K562 (cell line): ENCODE measurements around the gene ACVR1C. TPM values are rescaled to one million over a fixed set of nuclear protein-coding genes. Genes with fewer than 3 reads are reported as not detected.

Experiments used
- ATAC-seq: fragments of 200-7000 bp; cut with Tn5 transposase; 3 replicates; pipeline ENCODE4 v1.9.1; 2020; ENCODE audit warnings: moderate library complexity
- BruUV-seq: library from RNA; stranded (reverse); fragments of 400-500 nt; replicated peaks from 2 replicates; lab custom pipeline; 2021; lab: Mats Ljungman, UMichigan
- CTCF ChIA-PET: fragments of 300-600 bp; formaldehyde crosslinking; extraction: SDS; loops from one replicate; lab custom pipeline; 2021; ENCODE audit warnings: low intra/inter-chr PET ratio; lab: Yijun Ruan, JAX
- POLR2A ChIA-PET: fragments of 300-600, 350-650 bp; sonication (Branson Sonifier 250); formaldehyde crosslinking; extraction: SDS; loops from one replicate; lab custom pipeline; 2021; ENCODE audit warnings: antibody characterized with exemption, inconsistent platforms; lab: Yijun Ruan, JAX
- DNase-seq, 4 experiments: peaks; one replicate each; pipeline versions ENCODE4 v3.0.0 to v3.0.0-alpha.2; 2011 to 2018; ENCODE audit warnings: low spot score in 3 of 4, mixed read lengths in 3 of 4; ENCODE audit errors: extremely low read depth in 1 of 4
- FAIRE-seq: peaks from 2 replicates; lab custom pipeline; 2011; peaks lifted over from hg19 to GRCh38; lab: Jason Lieb, UNC
- H2AFZ ChIP-seq: 2 replicates; pipeline ENCODE4 v1.6.0; 2011; ENCODE audit warnings: low read depth, low read length, control low read depth, inconsistent platforms
- H3K27ac ChIP-seq: fragments of 200-600 bp; 3 replicates; pipeline ENCODE4 v1.8.0; 2011; ENCODE audit warnings: low read depth, mild to moderate bottlenecking, control low read depth, inconsistent platforms, low read length, moderate library complexity, mixed read lengths; ENCODE audit errors: extremely low read depth
- H3K27me3 ChIP-seq, 2 experiments: fragments of 300-600 bp in 1 of 2; 2 replicates in 1 of 2; 3 replicates in 1 of 2; pipeline versions ENCODE4 v1.6.0 to v1.8.0; 2011; ENCODE audit warnings: inconsistent platforms in 2 of 2, low read length in 2 of 2, mild to moderate bottlenecking in 1 of 2, mixed read lengths in 1 of 2, moderate library complexity in 1 of 2; ENCODE audit not compliant: control insufficient read depth in 2 of 2, insufficient read depth in 2 of 2
- H3K36me3 ChIP-seq: fragments of 300-600 bp; 3 replicates; pipeline ENCODE4 v1.8.0; 2011; ENCODE audit warnings: mild to moderate bottlenecking, low read length, inconsistent platforms; ENCODE audit not compliant: control insufficient read depth, insufficient read depth
- H3K4me1 ChIP-seq, 2 experiments: fragments of 200-600 bp in 1 of 2; replicated peaks in 1 of 2; 2 replicates in 1 of 2; 3 replicates in 1 of 2; pipeline versions ENCODE4 v1.5.1 to v1.8.0; 2011; ENCODE audit warnings: inconsistent platforms in 2 of 2, low read length in 2 of 2, mild to moderate bottlenecking in 1 of 2, mixed read lengths in 1 of 2, moderate library complexity in 1 of 2; ENCODE audit not compliant: control insufficient read depth in 2 of 2, insufficient read depth in 2 of 2
- H3K4me2 ChIP-seq: 2 replicates; pipeline ENCODE4 v1.6.1; 2011; ENCODE audit warnings: low read length, control low read depth, inconsistent platforms, mixed read lengths; ENCODE audit not compliant: insufficient read depth
- H3K4me3 ChIP-seq: fragments of 200-600 bp; sonication (generic), shearing (Covaris generic); 2 replicates; pipeline ENCODE4 v1.5.1; 2016; ENCODE audit warnings: control low read depth, inconsistent platforms
- H3K79me2 ChIP-seq: fragments of 200-600 bp; 3 replicates; pipeline ENCODE4 v1.8.0; 2011; ENCODE audit warnings: low read length, inconsistent platforms; ENCODE audit not compliant: control insufficient read depth, insufficient read depth
- H3K9ac ChIP-seq, 2 experiments: 2 replicates each; pipeline versions ENCODE4 v1.6.0 to v1.6.1; 2011; ENCODE audit warnings: low read depth in 2 of 2, low read length in 2 of 2, control low read depth in 1 of 2, inconsistent platforms in 1 of 2, mild to moderate bottlenecking in 1 of 2, mixed read lengths in 1 of 2; ENCODE audit not compliant: insufficient read depth in 1 of 2
- H3K9me1 ChIP-seq: one replicate; pipeline ENCODE4 v1.6.0; 2011; ENCODE audit warnings: inconsistent platforms, mild to moderate bottlenecking, low read length, moderate library complexity; ENCODE audit not compliant: control insufficient read depth, insufficient read depth
- H3K9me3 ChIP-seq: replicated peaks from 2 replicates; pipeline ENCODE4 v1.5.1; 2011; ENCODE audit warnings: low read depth, low read length, inconsistent platforms; ENCODE audit not compliant: control insufficient read depth, insufficient read depth
- H4K20me1 ChIP-seq: replicated peaks from 2 replicates; pipeline ENCODE4 v1.6.1; 2011; ENCODE audit warnings: low read length, inconsistent platforms, mixed read lengths; ENCODE audit not compliant: control insufficient read depth, insufficient read depth
- E2F4 ChIP-seq: sonication (generic); formaldehyde crosslinking; IDR thresholded peaks from 2 replicates; pipeline ENCODE4 v1.8.0; 2022; ENCODE audit warnings: mild to moderate bottlenecking, low read depth, missing genetic modification reagents
- ELK1 ChIP-seq: sonication (generic); formaldehyde crosslinking; IDR thresholded peaks from 2 replicates; pipeline ENCODE4 v1.8.1; 2022; ENCODE audit warnings: missing genetic modification reagents
- FOXK2 ChIP-seq, 2 experiments: fragments of 450-650 bp; IDR thresholded peaks in 1 of 2; conservative IDR thresholded peaks in 1 of 2; 2 replicates each; pipeline ENCODE4 v1.6.1; 2016; ENCODE audit warnings: low read depth in 2 of 2, mild to moderate bottlenecking in 1 of 2
- HMG20B ChIP-seq: fragments of 250-450 bp; sonication (Bioruptor Pico); IDR thresholded peaks from 2 replicates; pipeline ENCODE4 v1.5.0; 2021; ENCODE audit warnings: mild to moderate bottlenecking
- MAFG ChIP-seq: fragments of 450-650 bp; conservative IDR thresholded peaks from 2 replicates; pipeline ENCODE4 v1.6.1; 2016; ENCODE audit warnings: missing genetic modification characterization, missing compliant biosample characterization
- MEIS2 ChIP-seq: fragments of 450-650 bp; IDR thresholded peaks from 2 replicates; pipeline ENCODE4 v1.6.1; 2014; ENCODE audit warnings: mild to moderate bottlenecking; ENCODE audit not compliant: partially characterized antibody
- PATZ1 ChIP-seq: fragments of 250-450 bp; sonication (Bioruptor Pico); IDR thresholded peaks from 2 replicates; pipeline ENCODE4 v1.5.0; 2020; ENCODE audit warnings: mild to moderate bottlenecking, borderline replicate concordance
- PCBP2 ChIP-seq: fragments of 200-400 bp; formaldehyde crosslinking; IDR thresholded peaks from 2 replicates; pipeline ENCODE4 v1.6.1; 2018; ENCODE audit warnings: low read length, low read depth, mild to moderate bottlenecking, moderate library complexity; ENCODE audit not compliant: poor library complexity, severe bottlenecking
- RBM22 ChIP-seq: fragments of 200-400 bp; formaldehyde crosslinking; IDR thresholded peaks from 2 replicates; pipeline ENCODE4 v1.6.1; 2018; ENCODE audit warnings: low read length, low read depth; ENCODE audit not compliant: poor library complexity, severe bottlenecking
- SMAD3 ChIP-seq: fragments of 450-650 bp; formaldehyde crosslinking; conservative IDR thresholded peaks from 2 replicates; pipeline ENCODE4 v1.4.0; 2020; ENCODE audit warnings: mild to moderate bottlenecking
- ZNF174 ChIP-seq: fragments of 250-450 bp; sonication (Bioruptor Pico); IDR thresholded peaks from 2 replicates; pipeline ENCODE4 v1.4.0; 2020; ENCODE audit warnings: mild to moderate bottlenecking
- ZNF239 ChIP-seq: fragments of 250-450 bp; sonication (Bioruptor Pico); IDR thresholded peaks from 2 replicates; pipeline ENCODE4 v1.4.0; 2020; ENCODE audit warnings: mild to moderate bottlenecking
- ZNF512 ChIP-seq: IDR thresholded peaks from 2 replicates; pipeline ENCODE4 v1.6.1; 2016; ENCODE audit warnings: missing genetic modification characterization, missing compliant biosample characterization
- ZNF707 ChIP-seq: fragments of 250-450 bp; sonication (Bioruptor Pico); conservative IDR thresholded peaks from 2 replicates; pipeline ENCODE4 v1.8.0; 2022; ENCODE audit warnings: inconsistent platforms, mild to moderate bottlenecking, moderate library complexity
- WGBS: fragments of 100-300 bp; shearing (Covaris generic); methylation state at CpG from one replicate; pipeline ENCODE4 v1.1.6; 2016; ENCODE audit warnings: low coverage, mixed read lengths; ENCODE audit not compliant: insufficient coverage; ENCODE audit errors: missing lambda C conversion rate; 5-methylcytosine and 5-hydroxymethylcytosine counted together
- in situ Hi-C: fragments of 300-500 bp; cut with MboI; formaldehyde crosslinking; loops from 4 replicates; pipeline ENCODE4 v1.15.0; 2018; ENCODE audit warnings: inconsistent platforms, mixed read lengths
- intact Hi-C: fragments of 100-400 bp; cut with micrococcal nuclease; formaldehyde crosslinking; loops from 2 replicates; pipeline ENCODE4 v1.14.2; 2022
- polyA plus RNA-seq, 8 experiments: library from polyadenylated mRNA; depleted of rRNA in 4 of 8; stranded (reverse) in 5 of 8; unstranded in 3 of 8; fragments of >200 nt; fragmentation: Nextera tagmentation in 2 of 8; fragmentation: Illumina TruSeq in 1 of 8; extraction: Ambion mirVana in 2 of 8; extraction: Trizol in 1 of 8; gene quantifications; 2 replicates each; pipeline versions ENCODE4 v1.2.1 to v1.2.3, GENCODE V29; 2011 to 2014; ENCODE audit warnings: inconsistent platforms in 1 of 8, missing spikeins in 1 of 8
- total RNA-seq, 7 experiments: library from RNA; depleted of rRNA in 6 of 7; stranded (reverse); fragments of >200 nt in 6 of 7; fragmentation: Illumina TruSeq in 2 of 7; extraction: Trizol in 2 of 7; gene quantifications; 2 replicates each; pipeline versions ENCODE4 v1.2.1 to v1.2.3, GENCODE V29; 2011 to 2021; ENCODE audit warnings: low replicate concordance in 1 of 7
- TF ChIP-seq, protein P1 (sequence below), 2 experiments: fragments of 200-800 bp in 1 of 2; sonication (Bioruptor generic) in 1 of 2; sonication (generic) in 1 of 2; formaldehyde crosslinking in 1 of 2; IDR thresholded peaks in 1 of 2; conservative IDR thresholded peaks in 1 of 2; 2 replicates each; pipeline versions ENCODE4 v1.5.0 to v1.6.1; 2016 to 2020; ENCODE audit warnings: missing compliant biosample characterization in 1 of 2, missing genetic modification characterization in 1 of 2, missing genetic modification reagents in 1 of 2

Gene ACVR1C
- total and polyA plus RNA-seq, 9 of the 15 experiments (the other 6 are each of a cell fraction or from before 2014, with no cell fraction given): 0.05 to 0.58 (median 0.28) TPM

GRCh38 chr2:157559890-157560289 is 68.8 kb downstream of the ACVR1C start:
- Histone ChIP-seq H3K4me3 (no peak overlapping the region), H3K9ac (no peak overlapping the region), H3K27me3 (no peaks in the 10 kb centered on the region), H3K27ac (no peak overlapping the region), H3K9me1 (no peaks in the 10 kb centered on the region), H3K9me3 (no peaks in the 10 kb centered on the region), H3K79me2 (no peaks in the 10 kb centered on the region), H4K20me1 (no peaks in the 10 kb centered on the region), H2AFZ (no peak overlapping the region), H3K36me3 (no peaks in the 10 kb centered on the region), H3K4me1 (no peaks in the 10 kb centered on the region), H3K4me2 (no peak overlapping the region)
- FAIRE-seq (no peak), DNase-seq (no peak), ATAC-seq (no peak)
- ChIA-PET CTCF (no interaction called here), POLR2A (no interaction called here)
- 0% methylated on average over 2 of the region's 2 CpGs for WGBS
- in situ Hi-C loops (no loop called here), intact Hi-C loops (no loop called here)
- BruUV-seq: no TSS peak
- TF ChIP-seq MEIS2: no peak
- TF ChIP-seq FOXK2 (conservative IDR thresholded peaks at IDR 0.05 in 1 of 2, IDR thresholded peaks at IDR 0.05 in 1 of 2; ENCODE audit: low read depth in 2 of 2): no peak
- TF ChIP-seq, protein P1, sequence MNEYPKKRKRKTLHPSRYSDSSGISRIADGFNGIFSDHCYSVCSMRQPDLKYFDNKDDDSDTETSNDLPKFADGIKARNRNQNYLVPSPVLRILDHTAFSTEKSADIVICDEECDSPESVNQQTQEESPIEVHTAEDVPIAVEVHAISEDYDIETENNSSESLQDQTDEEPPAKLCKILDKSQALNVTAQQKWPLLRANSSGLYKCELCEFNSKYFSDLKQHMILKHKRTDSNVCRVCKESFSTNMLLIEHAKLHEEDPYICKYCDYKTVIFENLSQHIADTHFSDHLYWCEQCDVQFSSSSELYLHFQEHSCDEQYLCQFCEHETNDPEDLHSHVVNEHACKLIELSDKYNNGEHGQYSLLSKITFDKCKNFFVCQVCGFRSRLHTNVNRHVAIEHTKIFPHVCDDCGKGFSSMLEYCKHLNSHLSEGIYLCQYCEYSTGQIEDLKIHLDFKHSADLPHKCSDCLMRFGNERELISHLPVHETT (CRISPR knock-in tag; conservative IDR thresholded peaks at IDR 0.05 in 1 of 2, IDR thresholded peaks at IDR 0.05 in 1 of 2): no peak
- no peak for TF ChIP-seq ELK1 (CRISPR knock-in tag)
- TF ChIP-seq E2F4 (CRISPR knock-in tag): no peak
- no peak for TF ChIP-seq PATZ1 (CRISPR knock-in tag)
- no peak for TF ChIP-seq MAFG
- TF ChIP-seq ZNF239 (CRISPR knock-in tag): no peak
- TF ChIP-seq SMAD3 (CRISPR knock-in tag): no peak
- TF ChIP-seq HMG20B (CRISPR knock-in tag): no peak
- peak; percentile 29; the same call in 1 of the 2 replicates for TF ChIP-seq ZNF512 (tag)
- TF ChIP-seq RBM22: no peak
- peak; percentile 54 for TF ChIP-seq PCBP2
- no peak for TF ChIP-seq ZNF707 (CRISPR knock-in tag)
- no peak for TF ChIP-seq ZNF174
